ENCODE results near the gene GNA12.

DNA sequence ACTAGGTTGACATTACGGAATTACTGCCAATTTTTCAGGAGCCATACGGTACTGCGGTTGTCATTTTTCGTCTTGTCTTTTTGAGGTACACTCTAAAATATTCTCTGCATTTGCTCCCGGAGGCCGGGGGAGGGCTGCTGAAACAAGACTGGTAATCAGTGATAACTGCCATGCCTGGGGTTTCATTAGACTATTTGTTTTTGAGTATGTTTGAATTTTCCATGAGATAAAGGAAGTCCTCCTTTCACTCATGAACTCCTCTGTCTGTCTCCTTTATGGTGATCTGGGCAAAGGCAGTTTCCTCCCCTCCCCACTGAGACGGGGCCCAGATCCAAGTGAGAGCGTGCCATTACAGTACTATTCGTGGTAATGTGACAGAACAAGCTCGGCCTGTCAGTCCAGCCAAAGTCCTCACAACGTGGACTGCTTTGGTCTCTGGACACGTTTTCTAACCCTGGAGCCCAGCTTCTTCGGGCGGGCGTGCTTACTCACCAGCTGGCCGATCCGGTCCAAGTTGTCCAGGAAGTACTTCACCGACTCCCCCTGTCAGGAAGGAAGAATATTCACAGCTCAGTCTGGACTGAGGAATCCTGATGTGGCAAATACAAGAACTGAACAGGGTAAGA lies 111.0 kb downstream of the GNA12 start:
- TF ChIP-seq, protein P1, sequence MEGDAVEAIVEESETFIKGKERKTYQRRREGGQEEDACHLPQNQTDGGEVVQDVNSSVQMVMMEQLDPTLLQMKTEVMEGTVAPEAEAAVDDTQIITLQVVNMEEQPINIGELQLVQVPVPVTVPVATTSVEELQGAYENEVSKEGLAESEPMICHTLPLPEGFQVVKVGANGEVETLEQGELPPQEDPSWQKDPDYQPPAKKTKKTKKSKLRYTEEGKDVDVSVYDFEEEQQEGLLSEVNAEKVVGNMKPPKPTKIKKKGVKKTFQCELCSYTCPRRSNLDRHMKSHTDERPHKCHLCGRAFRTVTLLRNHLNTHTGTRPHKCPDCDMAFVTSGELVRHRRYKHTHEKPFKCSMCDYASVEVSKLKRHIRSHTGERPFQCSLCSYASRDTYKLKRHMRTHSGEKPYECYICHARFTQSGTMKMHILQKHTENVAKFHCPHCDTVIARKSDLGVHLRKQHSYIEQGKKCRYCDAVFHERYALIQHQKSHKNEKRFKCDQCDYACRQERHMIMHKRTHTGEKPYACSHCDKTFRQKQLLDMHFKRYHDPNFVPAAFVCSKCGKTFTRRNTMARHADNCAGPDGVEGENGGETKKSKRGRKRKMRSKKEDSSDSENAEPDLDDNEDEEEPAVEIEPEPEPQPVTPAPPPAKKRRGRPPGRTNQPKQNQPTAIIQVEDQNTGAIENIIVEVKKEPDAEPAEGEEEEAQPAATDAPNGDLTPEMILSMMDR (IDR thresholded peaks at IDR 0.05; ENCODE audit: low read length) = no peak
- TF ChIP-seq EZH2 (optimal IDR thresholded peaks at IDR 0.05; ENCODE audit: low read depth, low read length) (no peak), EZH2phosphoT487 (IDR thresholded peaks at IDR 0.05; ENCODE audit: low read length) (no peak)

All from MM.1S (cell line).